BE2C (cell line): ENCODE measurements around the gene TTLL11.
"Not testable (repeated sequence)": the region's sequence is repeated elsewhere in the genome, so short reads cannot be mapped to it uniquely, and the experiment has no call there.

Experiments used
- DNase-seq: peaks from one replicate; pipeline ENCODE4 v3.0.0-alpha.2; 2020
- H3K27me3 ChIP-seq: fragments of 250-450 bp; sonication (Bioruptor Pico); 2 replicates; pipeline ENCODE4 v1.5.1; 2020; ENCODE audit warnings: mild to moderate bottlenecking
- H3K36me3 ChIP-seq: fragments of 250-450 bp; sonication (Bioruptor Pico); 2 replicates; pipeline ENCODE4 v1.5.1; 2020; ENCODE audit warnings: mild to moderate bottlenecking
- H3K4me1 ChIP-seq: fragments of 250-450 bp; sonication (Bioruptor Pico); 2 replicates; pipeline ENCODE4 v1.5.1; 2020
- H3K4me3 ChIP-seq: 2 replicates; pipeline ENCODE4 v1.5.1; 2011; ENCODE audit warnings: low read depth, low read length
- H3K9me3 ChIP-seq: fragments of 250-450 bp; sonication (Bioruptor Pico); 2 replicates; pipeline ENCODE4 v1.5.1; 2020
- CTCF ChIP-seq: IDR thresholded peaks from 2 replicates; pipeline ENCODE4 v1.5.1; 2012; ENCODE audit warnings: mild to moderate bottlenecking, low read depth, low read length

TTLL11 gene

GRCh38 chr9:121800376-121800775, 292.7 kb downstream of the TTLL11 start:
- no peak for DNase-seq

GRCh38 chr9:121798941-121799340, 294.2 kb downstream of the TTLL11 start:
- Histone ChIP-seq H3K4me3 (no peak overlapping the region), H3K36me3 (no peaks in the 10 kb centered on the region), H3K27me3 (no peaks in the 10 kb centered on the region), H3K4me1 (no peaks in the 10 kb centered on the region), H3K9me3 (no peaks in the 10 kb centered on the region)
- DNase-seq: no peak
- TF ChIP-seq CTCF: no peak

More at GRCh38 chr9:121800376-121800775, 292.7 kb downstream of the TTLL11 start:
- Histone ChIP-seq H3K4me1 (no peaks in the 10 kb centered on the region), H3K4me3 (no peak overlapping the region), H3K9me3 (peaks cover 6% of the 10 kb centered on the region; the same call in 1 of the 2 replicates), H3K36me3 (no peaks in the 10 kb centered on the region), H3K27me3 (no peaks in the 10 kb centered on the region)
- TF ChIP-seq CTCF: no peak

GRCh38 chr9:121797081-121797480, 296.0 kb downstream of the TTLL11 start:
- TF ChIP-seq CTCF: no peak
- no peaks in the 10 kb centered on the region for H3K4me1 ChIP-seq
- DNase-seq: no peak
- H3K4me3 ChIP-seq: no peak overlapping the region
- H3K27me3 ChIP-seq: no peaks in the 10 kb centered on the region
- H3K36me3 ChIP-seq: no peaks in the 10 kb centered on the region
- H3K9me3 ChIP-seq: no peaks in the 10 kb centered on the region

GRCh38 chr9:121794334-121794733, 298.8 kb downstream of the TTLL11 start:
- not testable (repeated sequence) for H3K36me3 ChIP-seq, H3K27me3 ChIP-seq, DNase-seq, H3K4me1 ChIP-seq, H3K4me3 ChIP-seq, H3K9me3 ChIP-seq

GRCh38 chr9:121792476-121792875, 300.6 kb downstream of the TTLL11 start:
- DNase-seq, H3K36me3 ChIP-seq, H3K27me3 ChIP-seq, H3K9me3 ChIP-seq, H3K4me1 ChIP-seq, H3K4me3 ChIP-seq: not testable (repeated sequence)

GRCh38 chr9:121790841-121791240, 302.3 kb downstream of the TTLL11 start:
- Histone ChIP-seq H3K36me3 (no peaks in the 10 kb centered on the region), H3K9me3 (no peaks in the 10 kb centered on the region), H3K4me3 (no peak overlapping the region), H3K27me3 (no peaks in the 10 kb centered on the region), H3K4me1 (no peaks in the 10 kb centered on the region)
- TF ChIP-seq CTCF: no peak
- DNase-seq: no peak

GRCh38 chr9:121788686-121789366, 304.3 kb downstream of the TTLL11 start:
- Histone ChIP-seq H3K4me1 (peaks cover 6% of the 10 kb centered on the region), H3K27me3 (no peaks in the 10 kb centered on the region), H3K4me3 (no peak overlapping the region), H3K9me3 (no peaks in the 10 kb centered on the region), H3K36me3 (peaks cover 4% of the 10 kb centered on the region; the same call in 1 of the 2 replicates)
- TF ChIP-seq CTCF: no peak
- DNase-seq: no peak
